GM18868 (cell line): ENCODE results near the gene OGDH.
"Not testable (repeated sequence)": the region's sequence is repeated elsewhere in the genome, so short reads cannot be mapped to it uniquely, and the experiment has no call there.

ENCODE experiments used
- ATAC-seq: cut with Tn5 transposase; IDR thresholded peaks from one replicate; pipeline ENCODE4 v1.9.1; 2021; ENCODE audit warnings: mild to moderate bottlenecking, moderate library complexity; ENCODE audit not compliant: unreplicated experiment

The OGDH gene

GRCh38 chr7:44665531-44666213 is 59.2 kb downstream of the OGDH start:
- ATAC-seq = no peak

- ATAC-seq = no peak
Observed at GRCh38 chr7:44666566-44666965, 60.1 kb downstream of the OGDH start.

GRCh38 chr7:44667190-44667589 is 60.8 kb downstream of the OGDH start:
- ATAC-seq = no peak

- ATAC-seq = no peak
Observed at GRCh38 chr7:44671069-44671468, 64.6 kb downstream of the OGDH start.

- no peak for ATAC-seq
Observed at GRCh38 chr7:44673324-44673723, 66.9 kb downstream of the OGDH start.

GRCh38 chr7:44673771-44674170 is 67.3 kb downstream of the OGDH start:
- no peak for ATAC-seq

- no peak for ATAC-seq
Observed at GRCh38 chr7:44674381-44674780, 68.0 kb downstream of the OGDH start.

GRCh38 chr7:44676776-44677175 is 70.3 kb downstream of the OGDH start:
- ATAC-seq = no peak

GRCh38 chr7:44678101-44678470 is 71.7 kb downstream of the OGDH start:
- no peak for ATAC-seq

- no peak for ATAC-seq
Observed at GRCh38 chr7:44678471-44679179, 72.2 kb downstream of the OGDH start.

- no peak for ATAC-seq
Observed at GRCh38 chr7:44681645-44682044, 75.2 kb downstream of the OGDH start.

GRCh38 chr7:44685723-44686122 is 79.3 kb downstream of the OGDH start:
- ATAC-seq = no peak

- no peak for ATAC-seq
Observed at GRCh38 chr7:44689427-44689826, 83.0 kb downstream of the OGDH start.

GRCh38 chr7:44693641-44694313 is 87.3 kb downstream of the OGDH start:
- no peak for ATAC-seq

- ATAC-seq = no peak
Observed at GRCh38 chr7:44694326-44694725, 87.9 kb downstream of the OGDH start.

GRCh38 chr7:44694766-44695165 is 88.3 kb downstream of the OGDH start:
- no peak for ATAC-seq

GRCh38 chr7:44695756-44696155 is 89.3 kb downstream of the OGDH start:
- ATAC-seq = no peak

GRCh38 chr7:44696728-44697127 is 90.3 kb downstream of the OGDH start:
- ATAC-seq = no peak

GRCh38 chr7:44697136-44698045 is 91.0 kb downstream of the OGDH start:
- no peak for ATAC-seq

GRCh38 chr7:44698046-44698580 is 91.7 kb downstream of the OGDH start:
- ATAC-seq = no peak

GRCh38 chr7:44699598-44699997 is 93.2 kb downstream of the OGDH start:
- not testable (repeated sequence) for ATAC-seq
